OCI-LY1 (cell line): ENCODE measurements around the gene NEURL1.

ENCODE experiments used
- EZH2 ChIP-seq: fragments of 200-600 bp; sonication (generic), shearing (Covaris generic); IDR thresholded peaks from 2 replicates; pipeline ENCODE4 v1.8.0; 2017; ENCODE audit warnings: borderline replicate concordance, mixed run types, mild to moderate bottlenecking, antibody characterized with exemption, low read length, moderate library complexity, mixed read lengths
- TF ChIP-seq, protein P1 (sequence below): fragments of 200-600 bp; sonication (generic), shearing (Covaris generic); IDR thresholded peaks from 2 replicates; pipeline ENCODE4 v1.5.1; 2017; ENCODE audit warnings: mild to moderate bottlenecking, antibody characterized with exemption, low read length, moderate library complexity, mixed read lengths

- TF ChIP-seq, protein P1, sequence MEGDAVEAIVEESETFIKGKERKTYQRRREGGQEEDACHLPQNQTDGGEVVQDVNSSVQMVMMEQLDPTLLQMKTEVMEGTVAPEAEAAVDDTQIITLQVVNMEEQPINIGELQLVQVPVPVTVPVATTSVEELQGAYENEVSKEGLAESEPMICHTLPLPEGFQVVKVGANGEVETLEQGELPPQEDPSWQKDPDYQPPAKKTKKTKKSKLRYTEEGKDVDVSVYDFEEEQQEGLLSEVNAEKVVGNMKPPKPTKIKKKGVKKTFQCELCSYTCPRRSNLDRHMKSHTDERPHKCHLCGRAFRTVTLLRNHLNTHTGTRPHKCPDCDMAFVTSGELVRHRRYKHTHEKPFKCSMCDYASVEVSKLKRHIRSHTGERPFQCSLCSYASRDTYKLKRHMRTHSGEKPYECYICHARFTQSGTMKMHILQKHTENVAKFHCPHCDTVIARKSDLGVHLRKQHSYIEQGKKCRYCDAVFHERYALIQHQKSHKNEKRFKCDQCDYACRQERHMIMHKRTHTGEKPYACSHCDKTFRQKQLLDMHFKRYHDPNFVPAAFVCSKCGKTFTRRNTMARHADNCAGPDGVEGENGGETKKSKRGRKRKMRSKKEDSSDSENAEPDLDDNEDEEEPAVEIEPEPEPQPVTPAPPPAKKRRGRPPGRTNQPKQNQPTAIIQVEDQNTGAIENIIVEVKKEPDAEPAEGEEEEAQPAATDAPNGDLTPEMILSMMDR, result no peak
- TF ChIP-seq EZH2, result no peak
These were observed 70.6 kb downstream of the NEURL1 start for GRCh38 chr10:103564116-103564501.
